ENCODE measurements around the gene UBL4B. TPM values are rescaled to one million over a fixed set of nuclear protein-coding genes. Genes with fewer than 3 reads are reported as not detected.

The UBL4B gene
- total RNA-seq, 1 donor from 2014 or later: not detected

- peak; percentile 91 for ATAC-seq (ENCODE audit: poor library complexity)
- peak; percentile 74 for DNase-seq
- intact Hi-C loops (cut with DNase I): loop anchor here (2.0 kb wide), 1 partner anchor 51 kb away; no protein-coding TSS in a partner anchor
Measured at GRCh38 chr1:110106013-110106941, 6.0 kb upstream of the UBL4B start.

- intact Hi-C loops (cut with DNase I): loop anchor here (2.0 kb wide), 1 partner anchor 53 kb away; no protein-coding TSS in a partner anchor
- DNase-seq: no peak
- ATAC-seq (ENCODE audit: poor library complexity): no peak
Measured at GRCh38 chr1:110107867-110108469, 4.3 kb upstream of the UBL4B start.

- intact Hi-C loops (cut with DNase I): no loop called here
- ATAC-seq (ENCODE audit: poor library complexity) (no peak), DNase-seq (no peak)
Measured at GRCh38 chr1:110111081-110111480, 1.2 kb upstream of the UBL4B start.

GRCh38 chr1:110112656-110113055, 413 bp downstream of the UBL4B start:
- ATAC-seq (ENCODE audit: poor library complexity): no peak
- intact Hi-C loops (cut with DNase I): no loop called here
- DNase-seq: no peak

GRCh38 chr1:110113551-110113950, 1.3 kb downstream of the UBL4B start:
- ATAC-seq (ENCODE audit: poor library complexity): no peak
- DNase-seq: no peak
- intact Hi-C loops (cut with DNase I): no loop called here

- intact Hi-C loops (cut with DNase I): no loop called here
- ATAC-seq (ENCODE audit: poor library complexity) (no peak), DNase-seq (no peak)
Measured at GRCh38 chr1:110114173-110114572, 1.9 kb downstream of the UBL4B start.

GRCh38 chr1:110114784-110115183, 2.5 kb downstream of the UBL4B start:
- DNase-seq: no peak
- intact Hi-C loops (cut with DNase I): no loop called here

GRCh38 chr1:110118636-110119396, 6.6 kb downstream of the UBL4B start:
- DNase-seq: no peak
- intact Hi-C loops (cut with DNase I): no loop called here
- ATAC-seq (ENCODE audit: poor library complexity): no peak

More at GRCh38 chr1:110114784-110115183, 2.5 kb downstream of the UBL4B start:
- ATAC-seq (ENCODE audit: poor library complexity): no peak

- DNase-seq: no peak
- intact Hi-C loops (cut with DNase I): no loop called here
- ATAC-seq (ENCODE audit: poor library complexity): no peak
Measured at GRCh38 chr1:110119843-110120242, 7.6 kb downstream of the UBL4B start.

- ATAC-seq (ENCODE audit: poor library complexity): no peak
- intact Hi-C loops (cut with DNase I): no loop called here
- DNase-seq: no peak
Measured at GRCh38 chr1:110120960-110121561, 8.8 kb downstream of the UBL4B start.

- intact Hi-C loops (cut with DNase I): no loop called here
- DNase-seq (no peak), ATAC-seq (ENCODE audit: poor library complexity) (no peak)
Measured at GRCh38 chr1:110123224-110123623, 11.0 kb downstream of the UBL4B start.

GRCh38 chr1:110125810-110126209, 13.6 kb downstream of the UBL4B start:
- intact Hi-C loops (cut with DNase I): no loop called here
- no peak for DNase-seq
- ATAC-seq (ENCODE audit: poor library complexity): no peak

- intact Hi-C loops (cut with DNase I): no loop called here
- DNase-seq (no peak), ATAC-seq (ENCODE audit: poor library complexity) (peak; percentile 29)
Measured at GRCh38 chr1:110130113-110130591, 17.9 kb downstream of the UBL4B start.

GRCh38 chr1:110130989-110131388, 18.7 kb downstream of the UBL4B start:
- intact Hi-C loops (cut with DNase I): no loop called here
- DNase-seq: no peak
- no peak for ATAC-seq (ENCODE audit: poor library complexity)

GRCh38 chr1:110132682-110133081, 20.4 kb downstream of the UBL4B start:
- DNase-seq (no peak), ATAC-seq (ENCODE audit: poor library complexity) (no peak)
- intact Hi-C loops (cut with DNase I): no loop called here

GRCh38 chr1:110133436-110133835, 21.2 kb downstream of the UBL4B start:
- intact Hi-C loops (cut with DNase I): no loop called here
- ATAC-seq (ENCODE audit: poor library complexity) (no peak), DNase-seq (no peak)

GRCh38 chr1:110134050-110134595, 21.9 kb downstream of the UBL4B start:
- ATAC-seq (ENCODE audit: poor library complexity) (no peak), DNase-seq (no peak)
- intact Hi-C loops (cut with DNase I): no loop called here

GRCh38 chr1:110135246-110135645, 23.0 kb downstream of the UBL4B start:
- no peak for DNase-seq
- no peak for ATAC-seq (ENCODE audit: poor library complexity)
- intact Hi-C loops (cut with DNase I): no loop called here

Measured in Right ventricle myocardium superior (tissue), 1 donor.